HL-60 (cell line): ENCODE results near the gene SUMO4.

Experiments
- DNase-seq, 2 experiments: peaks; one replicate each; pipeline ENCODE4 v3.0.0-alpha.2; 2010 to 2020; ENCODE audit warnings: low read depth in 1 of 2, low spot score in 1 of 2
- H3K27ac ChIP-seq: fragments of 250-450 bp; sonication (Bioruptor Pico); replicated peaks from 2 replicates; pipeline ENCODE4 v1.5.1; 2020; ENCODE audit warnings: mild to moderate bottlenecking, moderate library complexity
- H3K27me3 ChIP-seq: fragments of 250-450 bp; sonication (Bioruptor Pico); 2 replicates; pipeline ENCODE4 v1.5.1; 2021; ENCODE audit warnings: mild to moderate bottlenecking, moderate library complexity; ENCODE audit not compliant: insufficient read depth, poor library complexity, severe bottlenecking
- H3K4me3 ChIP-seq: replicated peaks from 2 replicates; pipeline ENCODE4 v1.5.1; 2011; ENCODE audit warnings: mild to moderate bottlenecking, control low read depth, low read length; ENCODE audit not compliant: insufficient read depth
- GABPA ChIP-seq: IDR thresholded peaks from 2 replicates; pipeline ENCODE4 v1.6.1; 2012; ENCODE audit warnings: low read depth
- POLR2AphosphoS5 ChIP-seq: IDR thresholded peaks from 2 replicates; pipeline ENCODE4 v1.6.1; 2012; ENCODE audit warnings: low read depth
- SPI1 ChIP-seq: IDR thresholded peaks from 2 replicates; pipeline ENCODE4 v1.6.1; 2012; ENCODE audit warnings: low read depth, mild to moderate bottlenecking, borderline replicate concordance
- TF ChIP-seq, protein P1 (sequence below): IDR thresholded peaks from one replicate; pipeline ENCODE4 v1.5.1; 2011; ENCODE audit warnings: low read length, control low read depth, inconsistent platforms; ENCODE audit not compliant: insufficient read depth
- TF ChIP-seq, protein P2 (sequence below): IDR thresholded peaks from 2 replicates; pipeline ENCODE4 v1.6.1; 2012; ENCODE audit warnings: low read depth; ENCODE audit not compliant: insufficient replicate concordance

The SUMO4 gene

DNA sequence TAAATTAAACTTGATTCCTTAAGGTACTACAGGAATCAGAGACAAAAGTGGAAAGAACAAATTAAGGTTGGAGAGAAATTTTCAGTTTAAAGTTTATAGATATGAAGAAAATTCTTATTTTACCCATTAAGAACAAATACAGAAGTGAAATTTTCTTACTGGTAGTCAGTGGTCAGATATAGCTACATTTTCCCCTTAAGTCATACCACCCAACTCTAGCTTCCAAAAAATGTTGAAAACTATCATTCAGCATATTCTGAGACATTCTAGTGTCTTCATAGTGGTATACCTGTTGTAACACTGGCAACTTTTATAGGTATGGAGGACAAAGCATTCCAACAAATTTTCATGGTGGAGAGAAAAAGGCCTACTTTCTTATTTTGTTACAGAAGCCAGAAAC is 15.6 kb upstream of the SUMO4 start:
- no peak overlapping the region for H3K4me3 ChIP-seq
- TF ChIP-seq GABPA (no peak), SPI1 (no peak)
- TF ChIP-seq, protein P1, sequence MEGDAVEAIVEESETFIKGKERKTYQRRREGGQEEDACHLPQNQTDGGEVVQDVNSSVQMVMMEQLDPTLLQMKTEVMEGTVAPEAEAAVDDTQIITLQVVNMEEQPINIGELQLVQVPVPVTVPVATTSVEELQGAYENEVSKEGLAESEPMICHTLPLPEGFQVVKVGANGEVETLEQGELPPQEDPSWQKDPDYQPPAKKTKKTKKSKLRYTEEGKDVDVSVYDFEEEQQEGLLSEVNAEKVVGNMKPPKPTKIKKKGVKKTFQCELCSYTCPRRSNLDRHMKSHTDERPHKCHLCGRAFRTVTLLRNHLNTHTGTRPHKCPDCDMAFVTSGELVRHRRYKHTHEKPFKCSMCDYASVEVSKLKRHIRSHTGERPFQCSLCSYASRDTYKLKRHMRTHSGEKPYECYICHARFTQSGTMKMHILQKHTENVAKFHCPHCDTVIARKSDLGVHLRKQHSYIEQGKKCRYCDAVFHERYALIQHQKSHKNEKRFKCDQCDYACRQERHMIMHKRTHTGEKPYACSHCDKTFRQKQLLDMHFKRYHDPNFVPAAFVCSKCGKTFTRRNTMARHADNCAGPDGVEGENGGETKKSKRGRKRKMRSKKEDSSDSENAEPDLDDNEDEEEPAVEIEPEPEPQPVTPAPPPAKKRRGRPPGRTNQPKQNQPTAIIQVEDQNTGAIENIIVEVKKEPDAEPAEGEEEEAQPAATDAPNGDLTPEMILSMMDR, result no peak
- no peak overlapping the region for H3K27ac ChIP-seq
- H3K27me3 ChIP-seq, result no peaks in the 10 kb centered on the region
- DNase-seq, result no peak

DNA sequence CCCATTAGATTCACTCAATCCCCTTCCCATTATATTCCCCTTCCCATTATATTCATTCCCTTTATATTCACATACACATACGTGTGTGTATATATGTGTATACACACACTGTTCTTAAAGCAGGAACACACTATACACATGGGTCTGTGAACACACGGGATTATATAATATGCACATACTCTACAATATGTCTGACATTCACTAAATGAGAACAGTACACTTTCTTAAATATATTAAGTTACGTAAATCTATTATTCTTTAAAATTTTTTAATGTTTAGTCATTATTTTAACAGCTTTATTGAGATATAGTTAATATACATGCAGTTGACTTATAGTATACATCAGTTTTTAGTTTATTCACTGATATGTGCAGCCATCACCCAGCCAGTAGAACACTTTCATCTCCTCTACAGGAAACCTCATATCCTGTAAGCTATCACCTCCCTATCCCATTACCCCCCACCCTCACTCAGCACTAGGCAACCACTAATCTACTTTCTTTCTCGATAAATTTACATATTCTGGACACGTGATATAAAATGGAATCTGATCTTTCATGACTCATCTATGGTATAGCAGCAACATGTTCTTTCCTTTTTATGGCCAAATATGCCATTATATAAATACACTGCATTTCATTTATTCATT is 13.9 kb upstream of the SUMO4 start:
- Histone ChIP-seq H3K4me3 (no peak overlapping the region), H3K27ac (no peak overlapping the region), H3K27me3 (no peaks in the 10 kb centered on the region)
- no peak for DNase-seq
- TF ChIP-seq, protein P1, result no peak
- TF ChIP-seq, protein P2, sequence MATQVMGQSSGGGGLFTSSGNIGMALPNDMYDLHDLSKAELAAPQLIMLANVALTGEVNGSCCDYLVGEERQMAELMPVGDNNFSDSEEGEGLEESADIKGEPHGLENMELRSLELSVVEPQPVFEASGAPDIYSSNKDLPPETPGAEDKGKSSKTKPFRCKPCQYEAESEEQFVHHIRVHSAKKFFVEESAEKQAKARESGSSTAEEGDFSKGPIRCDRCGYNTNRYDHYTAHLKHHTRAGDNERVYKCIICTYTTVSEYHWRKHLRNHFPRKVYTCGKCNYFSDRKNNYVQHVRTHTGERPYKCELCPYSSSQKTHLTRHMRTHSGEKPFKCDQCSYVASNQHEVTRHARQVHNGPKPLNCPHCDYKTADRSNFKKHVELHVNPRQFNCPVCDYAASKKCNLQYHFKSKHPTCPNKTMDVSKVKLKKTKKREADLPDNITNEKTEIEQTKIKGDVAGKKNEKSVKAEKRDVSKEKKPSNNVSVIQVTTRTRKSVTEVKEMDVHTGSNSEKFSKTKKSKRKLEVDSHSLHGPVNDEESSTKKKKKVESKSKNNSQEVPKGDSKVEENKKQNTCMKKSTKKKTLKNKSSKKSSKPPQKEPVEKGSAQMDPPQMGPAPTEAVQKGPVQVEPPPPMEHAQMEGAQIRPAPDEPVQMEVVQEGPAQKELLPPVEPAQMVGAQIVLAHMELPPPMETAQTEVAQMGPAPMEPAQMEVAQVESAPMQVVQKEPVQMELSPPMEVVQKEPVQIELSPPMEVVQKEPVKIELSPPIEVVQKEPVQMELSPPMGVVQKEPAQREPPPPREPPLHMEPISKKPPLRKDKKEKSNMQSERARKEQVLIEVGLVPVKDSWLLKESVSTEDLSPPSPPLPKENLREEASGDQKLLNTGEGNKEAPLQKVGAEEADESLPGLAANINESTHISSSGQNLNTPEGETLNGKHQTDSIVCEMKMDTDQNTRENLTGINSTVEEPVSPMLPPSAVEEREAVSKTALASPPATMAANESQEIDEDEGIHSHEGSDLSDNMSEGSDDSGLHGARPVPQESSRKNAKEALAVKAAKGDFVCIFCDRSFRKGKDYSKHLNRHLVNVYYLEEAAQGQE, result no peak
- no peak for TF ChIP-seq POLR2AphosphoS5
- no peak for TF ChIP-seq SPI1
- TF ChIP-seq GABPA, result no peak

DNA sequence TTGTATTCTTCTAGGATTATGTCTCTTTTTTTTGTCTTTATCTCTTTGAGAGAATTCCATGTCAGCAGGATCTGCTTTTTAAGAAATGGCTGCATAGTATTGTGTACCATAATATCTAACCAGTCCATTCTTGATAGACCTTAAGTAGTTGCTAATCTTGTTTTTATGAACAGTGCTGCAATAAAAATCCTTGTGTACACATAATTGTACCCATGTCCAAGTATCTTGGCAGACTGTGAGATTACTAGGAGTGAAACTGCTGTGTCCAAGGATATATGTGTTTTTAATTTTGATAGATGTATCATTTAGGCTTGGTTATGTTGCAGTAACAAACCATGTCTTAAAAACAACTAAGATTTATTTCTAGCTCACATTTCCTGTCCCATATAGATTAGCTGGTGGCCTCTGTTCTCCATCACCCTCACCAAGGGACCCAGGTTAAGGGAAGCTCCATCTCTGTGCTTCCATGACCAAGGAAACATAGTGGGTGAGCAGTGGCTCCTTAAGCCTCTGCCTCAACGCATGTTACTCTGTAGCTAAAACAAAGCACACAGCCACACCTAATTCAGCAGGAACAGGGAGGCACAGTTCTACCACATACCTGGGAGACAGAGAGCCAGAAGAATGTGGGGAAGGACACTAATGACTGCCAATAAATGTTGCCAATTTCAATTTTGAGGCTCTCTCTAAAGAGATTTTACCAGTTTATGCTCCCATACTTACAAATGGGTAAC is 12.1 kb upstream of the SUMO4 start:
- TF ChIP-seq SPI1 (no peak), GABPA (no peak), POLR2AphosphoS5 (no peak)
- TF ChIP-seq, protein P1, result no peak
- TF ChIP-seq, protein P2, result no peak

More for the DNA sequence above, 12.1 kb upstream of the SUMO4 start:
- no peak for DNase-seq
- Histone ChIP-seq H3K4me3 (no peak overlapping the region), H3K27me3 (no peaks in the 10 kb centered on the region), H3K27ac (no peak overlapping the region)
